GM23338 (cell line): Measurements from ENCODE around the gene CCDC174. TPM values are rescaled to one million over a fixed set of nuclear protein-coding genes. Genes with fewer than 3 reads are reported as not detected.

ENCODE experiments used
- ATAC-seq: fragments of 200-7000 bp; cut with Tn5 transposase; 3 replicates; pipeline ENCODE4 v1.9.1; 2020
- DNase-seq: peaks from one replicate; pipeline ENCODE4 v3.0.0-alpha.2; 2015; ENCODE audit warnings: low spot score
- H2AFZ ChIP-seq: fragments of 200-600 bp; sonication (generic); 2 replicates; pipeline ENCODE4 v1.8.0; 2016; ENCODE audit warnings: antibody characterized with exemption, mild to moderate bottlenecking, moderate library complexity
- H3F3A ChIP-seq: fragments of 200-600 bp; sonication (generic); replicated peaks from 2 replicates; pipeline ENCODE4 v1.8.0; 2017; ENCODE audit warnings: antibody characterized with exemption, mixed run types, low read depth
- H3K27ac ChIP-seq: fragments of 200-600 bp; sonication (generic); 2 replicates; pipeline ENCODE4 v1.6.1; 2016; ENCODE audit warnings: low read depth
- H3K27me3 ChIP-seq: fragments of 200-600 bp; sonication (generic); 2 replicates; pipeline ENCODE4 v1.8.0; 2016; ENCODE audit warnings: mild to moderate bottlenecking, mixed run types, moderate library complexity; ENCODE audit not compliant: insufficient read depth
- H3K36me3 ChIP-seq: fragments of 200-600 bp; sonication (generic); 2 replicates; pipeline ENCODE4 v1.8.0; 2016; ENCODE audit warnings: mild to moderate bottlenecking; ENCODE audit not compliant: insufficient read depth
- H3K4me1 ChIP-seq: fragments of 200-600 bp; sonication (generic); 2 replicates; pipeline ENCODE4 v1.8.0; 2016; ENCODE audit warnings: mild to moderate bottlenecking, moderate library complexity; ENCODE audit not compliant: insufficient read depth
- H3K4me2 ChIP-seq: fragments of 200-600 bp; sonication (generic); 2 replicates; pipeline ENCODE4 v1.7.1; 2017; ENCODE audit warnings: mixed run types
- H3K4me3 ChIP-seq: fragments of 200-600 bp; sonication (generic); 2 replicates; pipeline ENCODE4 v1.6.1; 2016; ENCODE audit warnings: mixed run types
- H3K79me2 ChIP-seq: fragments of 200-600 bp; sonication (generic); replicated peaks from 2 replicates; pipeline ENCODE4 v1.8.0; 2017; ENCODE audit warnings: mild to moderate bottlenecking; ENCODE audit not compliant: insufficient read depth
- H3K9me2 ChIP-seq: fragments of 200-600 bp; sonication (generic); 2 replicates; pipeline ENCODE4 v1.8.0; 2017; ENCODE audit not compliant: insufficient read depth
- H4K20me1 ChIP-seq: fragments of 200-600 bp; sonication (generic); replicated peaks from 2 replicates; pipeline ENCODE4 v1.8.0; 2017; ENCODE audit warnings: mild to moderate bottlenecking; ENCODE audit not compliant: insufficient read depth
- H3K27ac Mint-ChIP-seq: 2 replicates; pipeline ENCODE4 v1.8.0; 2020; ENCODE audit warnings: inconsistent platforms, mild to moderate bottlenecking, moderate library complexity, mixed read lengths
- H3K27me3 Mint-ChIP-seq: 3 replicates; pipeline ENCODE4 v1.8.0; 2022; ENCODE audit warnings: low read depth, mild to moderate bottlenecking, moderate library complexity, mixed read lengths, inconsistent platforms; ENCODE audit not compliant: insufficient read depth, poor library complexity
- H3K36me3 Mint-ChIP-seq: 3 replicates; pipeline ENCODE4 v1.8.0; 2021; ENCODE audit warnings: low read depth, mild to moderate bottlenecking, inconsistent platforms, moderate library complexity, mixed read lengths
- H3K4me1 Mint-ChIP-seq: 3 replicates; pipeline ENCODE4 v1.8.0; 2020; ENCODE audit warnings: mild to moderate bottlenecking, inconsistent platforms, mixed read lengths
- H3K4me3 Mint-ChIP-seq: 3 replicates; pipeline ENCODE4 v1.8.0; 2021; ENCODE audit warnings: moderate library complexity, mild to moderate bottlenecking, inconsistent platforms, mixed read lengths
- H3K9me3 Mint-ChIP-seq: 3 replicates; pipeline ENCODE4 v1.8.0; 2020; ENCODE audit warnings: moderate library complexity, mild to moderate bottlenecking, inconsistent platforms, mixed read lengths
- CREB1 ChIP-seq: fragments of 250-450 bp; sonication (Bioruptor Pico); IDR thresholded peaks from 2 replicates; pipeline ENCODE4 v1.5.0; 2020; ENCODE audit warnings: low read depth, mild to moderate bottlenecking, moderate library complexity
- CTCF ChIP-seq, 2 experiments: fragments of 200-600 bp in 1 of 2; sonication (generic) in 1 of 2; conservative IDR thresholded peaks; 2 replicates each; pipeline versions ENCODE4 v1.5.1 to v1.6.1; 2016 to 2017; ENCODE audit warnings: antibody characterized with exemption in 2 of 2, low read depth in 2 of 2, mild to moderate bottlenecking in 2 of 2, moderate library complexity in 1 of 2
- EZH2 ChIP-seq: fragments of 200-600 bp; sonication (generic); IDR thresholded peaks from one replicate; pipeline ENCODE4 v1.8.0; 2017; ENCODE audit warnings: antibody characterized with exemption, mild to moderate bottlenecking, low read depth; ENCODE audit not compliant: unreplicated experiment
- EZH2phosphoT487 ChIP-seq: fragments of 200-600 bp; sonication (generic); IDR thresholded peaks from one replicate; pipeline ENCODE4 v1.8.1; 2018; ENCODE audit warnings: antibody characterized with exemption; ENCODE audit not compliant: unreplicated experiment
- JUNB ChIP-seq: IDR thresholded peaks from one replicate; pipeline ENCODE4 v1.6.1; 2016; ENCODE audit warnings: antibody characterized with exemption; ENCODE audit not compliant: unreplicated experiment
- NANOG ChIP-seq: IDR thresholded peaks from 2 replicates; pipeline ENCODE4 v1.6.1; 2016; ENCODE audit warnings: antibody characterized with exemption, borderline replicate concordance
- POLR2AphosphoS5 ChIP-seq: IDR thresholded peaks from 2 replicates; pipeline ENCODE4 v1.6.1; 2016; ENCODE audit warnings: antibody characterized with exemption, low read depth
- STAT1 ChIP-seq: IDR thresholded peaks from one replicate; pipeline ENCODE4 v1.6.1; 2016; ENCODE audit warnings: antibody characterized with exemption; ENCODE audit not compliant: unreplicated experiment
- ZNF114 ChIP-seq: fragments of 250-450 bp; sonication (Bioruptor Pico); IDR thresholded peaks from 2 replicates; pipeline ENCODE4 v1.5.0; 2020; ENCODE audit warnings: mild to moderate bottlenecking, moderate library complexity
- ZNF331 ChIP-seq: fragments of 250-450 bp; sonication (Bioruptor Pico); IDR thresholded peaks from 2 replicates; pipeline ENCODE4 v1.5.0; 2020; ENCODE audit warnings: low read depth, mild to moderate bottlenecking, moderate library complexity
- ZNF462 ChIP-seq: fragments of 250-450 bp; sonication (Bioruptor Pico); IDR thresholded peaks from 2 replicates; pipeline ENCODE4 v1.5.0; 2020; ENCODE audit warnings: mild to moderate bottlenecking, moderate library complexity
- polyA plus RNA-seq: library from polyadenylated mRNA; unstranded; fragments of >200 nt; fragmentation: Nextera tagmentation; extraction: Ambion mirVana; gene quantifications from 2 replicates; pipeline ENCODE4 v1.2.1, GENCODE V29; 2016
- total RNA-seq: library from RNA; depleted of rRNA; stranded (reverse); fragments of >200 nt; shearing (Covaris generic); gene quantifications from 2 replicates; pipeline ENCODE4 v1.2.3, GENCODE V29; 2014
- TF ChIP-seq, protein P1 (sequence below): IDR thresholded peaks from 2 replicates; pipeline ENCODE4 v1.6.1; 2016; ENCODE audit warnings: antibody characterized with exemption
- TF ChIP-seq, protein P2 (sequence below): IDR thresholded peaks from one replicate; pipeline ENCODE4 v1.6.1; 2018; ENCODE audit warnings: antibody characterized with exemption; ENCODE audit not compliant: unreplicated experiment

CCDC174 gene
- total and polyA plus RNA-seq, 2 experiments from 2014 or later, result 11.2 to 46.3 TPM

DNA sequence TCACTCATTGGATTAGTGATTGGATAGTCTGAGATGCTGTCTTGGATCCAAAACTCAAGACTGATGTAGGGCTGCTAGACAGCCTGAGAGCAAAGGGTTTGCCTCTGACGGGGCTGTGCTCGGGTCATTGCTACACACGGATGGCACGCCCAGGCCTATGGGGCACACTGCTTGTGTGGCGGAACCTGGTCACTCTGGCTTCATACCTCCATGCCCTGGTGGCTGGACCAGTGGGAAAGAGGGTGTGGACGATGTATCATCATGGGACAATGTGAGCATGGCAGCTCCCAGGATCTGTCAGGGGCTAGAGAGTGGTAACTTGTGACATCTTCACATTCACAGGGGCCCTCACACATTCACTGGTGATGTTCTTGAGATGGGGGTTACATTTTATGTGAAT, 18.1 kb upstream of the CCDC174 start:
- no peak overlapping the region for H3K27ac Mint-ChIP-seq
- Histone ChIP-seq H3K79me2 (no peaks in the 10 kb centered on the region), H3K4me3 (no peak overlapping the region), H3K27me3 (no peaks in the 10 kb centered on the region), H2AFZ (0 out of 2 replicates have a peak overlapping the region, but pooled peaks have one; percentile 2), H3K4me2 (no peak overlapping the region), H4K20me1 (no peaks in the 10 kb centered on the region), H3K36me3 (no peaks in the 10 kb centered on the region), H3F3A (no peaks in the 10 kb centered on the region), H3K9me2 (no peaks in the 10 kb centered on the region), H3K27ac (no peak overlapping the region), H3K4me1 (no peaks in the 10 kb centered on the region)
- H3K27me3 Mint-ChIP-seq, result peaks cover 4% of the 10 kb centered on the region
- H3K36me3 Mint-ChIP-seq, result no peaks in the 10 kb centered on the region
- peaks cover 8% of the 10 kb centered on the region; the same call in 2 of the 3 replicates for H3K4me1 Mint-ChIP-seq
- no peak overlapping the region for H3K4me3 Mint-ChIP-seq
- DNase-seq, result no peak
- TF ChIP-seq JUNB (no peak), EZH2phosphoT487 (no peak), ZNF114 (CRISPR knock-in tag) (no peak), STAT1 (no peak), POLR2AphosphoS5 (no peak), EZH2 (no peak), CTCF (conservative IDR thresholded peaks at IDR 0.05; ENCODE audit: low read depth in 2 of 2) (no peak), CREB1 (no peak), ZNF462 (no peak), ZNF331 (no peak), NANOG (no peak)
- TF ChIP-seq, protein P1, sequence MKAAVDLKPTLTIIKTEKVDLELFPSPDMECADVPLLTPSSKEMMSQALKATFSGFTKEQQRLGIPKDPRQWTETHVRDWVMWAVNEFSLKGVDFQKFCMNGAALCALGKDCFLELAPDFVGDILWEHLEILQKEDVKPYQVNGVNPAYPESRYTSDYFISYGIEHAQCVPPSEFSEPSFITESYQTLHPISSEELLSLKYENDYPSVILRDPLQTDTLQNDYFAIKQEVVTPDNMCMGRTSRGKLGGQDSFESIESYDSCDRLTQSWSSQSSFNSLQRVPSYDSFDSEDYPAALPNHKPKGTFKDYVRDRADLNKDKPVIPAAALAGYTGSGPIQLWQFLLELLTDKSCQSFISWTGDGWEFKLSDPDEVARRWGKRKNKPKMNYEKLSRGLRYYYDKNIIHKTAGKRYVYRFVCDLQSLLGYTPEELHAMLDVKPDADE, result no peak
- TF ChIP-seq, protein P2, sequence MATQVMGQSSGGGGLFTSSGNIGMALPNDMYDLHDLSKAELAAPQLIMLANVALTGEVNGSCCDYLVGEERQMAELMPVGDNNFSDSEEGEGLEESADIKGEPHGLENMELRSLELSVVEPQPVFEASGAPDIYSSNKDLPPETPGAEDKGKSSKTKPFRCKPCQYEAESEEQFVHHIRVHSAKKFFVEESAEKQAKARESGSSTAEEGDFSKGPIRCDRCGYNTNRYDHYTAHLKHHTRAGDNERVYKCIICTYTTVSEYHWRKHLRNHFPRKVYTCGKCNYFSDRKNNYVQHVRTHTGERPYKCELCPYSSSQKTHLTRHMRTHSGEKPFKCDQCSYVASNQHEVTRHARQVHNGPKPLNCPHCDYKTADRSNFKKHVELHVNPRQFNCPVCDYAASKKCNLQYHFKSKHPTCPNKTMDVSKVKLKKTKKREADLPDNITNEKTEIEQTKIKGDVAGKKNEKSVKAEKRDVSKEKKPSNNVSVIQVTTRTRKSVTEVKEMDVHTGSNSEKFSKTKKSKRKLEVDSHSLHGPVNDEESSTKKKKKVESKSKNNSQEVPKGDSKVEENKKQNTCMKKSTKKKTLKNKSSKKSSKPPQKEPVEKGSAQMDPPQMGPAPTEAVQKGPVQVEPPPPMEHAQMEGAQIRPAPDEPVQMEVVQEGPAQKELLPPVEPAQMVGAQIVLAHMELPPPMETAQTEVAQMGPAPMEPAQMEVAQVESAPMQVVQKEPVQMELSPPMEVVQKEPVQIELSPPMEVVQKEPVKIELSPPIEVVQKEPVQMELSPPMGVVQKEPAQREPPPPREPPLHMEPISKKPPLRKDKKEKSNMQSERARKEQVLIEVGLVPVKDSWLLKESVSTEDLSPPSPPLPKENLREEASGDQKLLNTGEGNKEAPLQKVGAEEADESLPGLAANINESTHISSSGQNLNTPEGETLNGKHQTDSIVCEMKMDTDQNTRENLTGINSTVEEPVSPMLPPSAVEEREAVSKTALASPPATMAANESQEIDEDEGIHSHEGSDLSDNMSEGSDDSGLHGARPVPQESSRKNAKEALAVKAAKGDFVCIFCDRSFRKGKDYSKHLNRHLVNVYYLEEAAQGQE, result no peak
- no peak; the same call in 2 of the 3 replicates for ATAC-seq
- no peaks in the 10 kb centered on the region for H3K9me3 Mint-ChIP-seq
